ENCODE data around the gene IGSF21. TPM values are rescaled to one million over a fixed set of nuclear protein-coding genes. Genes with fewer than 3 reads are reported as not detected.

IGSF21 gene
- total RNA-seq, 1 donor, result not detected

GRCh38 chr1:18066576-18066975 lies 41.0 kb upstream of the IGSF21 start:
- H3K4me3 ChIP-seq (ENCODE audit: low read depth, low read length), result no peak overlapping the region
- DNase-seq (ENCODE audit: low read depth), result no peak
- no peak for TF ChIP-seq CTCF (IDR thresholded peaks at IDR 0.05; ENCODE audit: insufficient read depth, low read depth, low read length)

- no peak overlapping the region for H3K4me3 ChIP-seq (ENCODE audit: low read depth, low read length)
- DNase-seq (ENCODE audit: low read depth), result no peak
- no peak for TF ChIP-seq CTCF (IDR thresholded peaks at IDR 0.05; ENCODE audit: insufficient read depth, low read depth, low read length)
These were observed 37.7 kb upstream of the IGSF21 start for GRCh38 chr1:18069903-18070302.

- no peak for DNase-seq (ENCODE audit: low read depth)
- no peak for TF ChIP-seq CTCF (IDR thresholded peaks at IDR 0.05; ENCODE audit: insufficient read depth, low read depth, low read length)
- H3K4me3 ChIP-seq (ENCODE audit: low read depth, low read length), result no peak overlapping the region
These were observed 35.5 kb upstream of the IGSF21 start for GRCh38 chr1:18072066-18072465.

- TF ChIP-seq CTCF (IDR thresholded peaks at IDR 0.05; ENCODE audit: insufficient read depth, low read depth, low read length), result no peak
- H3K4me3 ChIP-seq (ENCODE audit: low read depth, low read length), result no peak overlapping the region
- no peak for DNase-seq (ENCODE audit: low read depth)
These were observed 34.4 kb upstream of the IGSF21 start for GRCh38 chr1:18073066-18073642.

GRCh38 chr1:18077657-18078215 lies 29.9 kb upstream of the IGSF21 start:
- H3K4me3 ChIP-seq (ENCODE audit: low read depth, low read length), result no peak overlapping the region
- no peak for DNase-seq (ENCODE audit: low read depth)
- no peak for TF ChIP-seq CTCF (IDR thresholded peaks at IDR 0.05; ENCODE audit: insufficient read depth, low read depth, low read length)

GRCh38 chr1:18079941-18080735 lies 27.5 kb upstream of the IGSF21 start:
- no peak for TF ChIP-seq CTCF (IDR thresholded peaks at IDR 0.05; ENCODE audit: insufficient read depth, low read depth, low read length)
- H3K4me3 ChIP-seq (ENCODE audit: low read depth, low read length), result no peak overlapping the region
- DNase-seq (ENCODE audit: low read depth), result no peak

Data from fibroblast of villous mesenchyme (primary cell).